ENCODE data around the gene ORC3.

GRCh38 chr6:87697581-87698546 is 107.9 kb downstream of the ORC3 start:
- TF ChIP-seq POLR2A (IDR thresholded peaks at IDR 0.05; ENCODE audit: low read length) (no peak), GATA1 (IDR thresholded peaks at IDR 0.05; ENCODE audit: low read depth, low read length) (no peak)
